Keratinocyte (primary cell): ENCODE measurements around the gene OTUD6A. TPM values are rescaled to one million over a fixed set of nuclear protein-coding genes. Genes with fewer than 3 reads are reported as not detected.
"Not testable (repeated sequence)": the region's sequence is repeated elsewhere in the genome, so short reads cannot be mapped to it uniquely, and the experiment has no call there.

Experiments used
- DNase-seq: peaks from one replicate; pipeline ENCODE4 v3.0.0-alpha.2; 2011; ENCODE audit warnings: low read depth, missing footprints, low spot score
- FAIRE-seq: peaks from 2 replicates; lab custom pipeline; 2011; peaks lifted over from hg19 to GRCh38; lab: Jason Lieb, UNC
- H2AFZ ChIP-seq: 2 replicates; pipeline ENCODE4 v1.6.0; 2012; ENCODE audit warnings: low read length, control low read depth, inconsistent platforms; ENCODE audit not compliant: control insufficient read depth
- H3K27ac ChIP-seq: 2 replicates; pipeline ENCODE4 v1.5.1; 2011; ENCODE audit warnings: low read length; ENCODE audit not compliant: control insufficient read depth, insufficient read depth
- H3K27me3 ChIP-seq: 3 replicates; pipeline ENCODE4 v1.6.0; 2011; ENCODE audit warnings: low read length; ENCODE audit not compliant: control insufficient read depth, insufficient read depth; ENCODE audit errors: extremely low read depth
- H3K36me3 ChIP-seq, 2 experiments: 2 replicates in 1 of 2; 3 replicates in 1 of 2; pipeline ENCODE4 v1.5.1; 2011; ENCODE audit warnings: low read length in 2 of 2, mild to moderate bottlenecking in 1 of 2; ENCODE audit not compliant: control insufficient read depth in 2 of 2, insufficient read depth in 2 of 2; ENCODE audit errors: extremely low read depth in 1 of 2
- H3K4me1 ChIP-seq: 3 replicates; pipeline ENCODE4 v1.5.1; 2011; ENCODE audit warnings: low read length; ENCODE audit not compliant: control insufficient read depth, insufficient read depth; ENCODE audit errors: extremely low read depth
- H3K4me2 ChIP-seq: 3 replicates; pipeline ENCODE4 v1.6.0; 2011; ENCODE audit warnings: low read depth, low read length; ENCODE audit not compliant: control insufficient read depth, insufficient read depth; ENCODE audit errors: extremely low read depth
- H3K4me3 ChIP-seq, 3 experiments: fragments of 200-600 bp in 1 of 3; sonication (generic) in 1 of 3; 2 replicates in 2 of 3; 3 replicates in 1 of 3; pipeline ENCODE4 v1.5.1; 2011 to 2016; ENCODE audit warnings: low read length in 3 of 3, mild to moderate bottlenecking in 3 of 3, control low read depth in 2 of 3, inconsistent platforms in 1 of 3, low read depth in 1 of 3, mixed read lengths in 1 of 3, mixed run types in 1 of 3, moderate library complexity in 1 of 3; ENCODE audit not compliant: control insufficient read depth in 2 of 3, insufficient read depth in 2 of 3; ENCODE audit errors: extremely low read depth in 1 of 3
- H3K79me2 ChIP-seq: 2 replicates; pipeline ENCODE4 v1.6.0; 2012; ENCODE audit warnings: low read length; ENCODE audit not compliant: control insufficient read depth, insufficient read depth
- H3K9ac ChIP-seq: 3 replicates; pipeline ENCODE4 v1.6.0; 2011; ENCODE audit warnings: low read length; ENCODE audit not compliant: control insufficient read depth, insufficient read depth; ENCODE audit errors: extremely low read depth
- H3K9me1 ChIP-seq: 3 replicates; pipeline ENCODE4 v1.6.0; 2011; ENCODE audit warnings: low read length; ENCODE audit not compliant: control insufficient read depth, insufficient read depth; ENCODE audit errors: extremely low read depth
- H3K9me3 ChIP-seq: 2 replicates; pipeline ENCODE4 v1.5.1; 2012; ENCODE audit warnings: low read depth, low read length; ENCODE audit not compliant: control insufficient read depth
- H4K20me1 ChIP-seq: 3 replicates; pipeline ENCODE4 v1.6.0; 2011; ENCODE audit warnings: low read length; ENCODE audit not compliant: control insufficient read depth, insufficient read depth; ENCODE audit errors: extremely low read depth
- CTCF ChIP-seq, 3 experiments: IDR thresholded peaks in 1 of 3; conservative IDR thresholded peaks in 1 of 3; optimal IDR thresholded peaks in 1 of 3; 2 replicates in 2 of 3; 3 replicates in 1 of 3; pipeline versions ENCODE3 to v1.5.1; 2011; ENCODE audit warnings: low read length in 3 of 3, mild to moderate bottlenecking in 3 of 3, moderate library complexity in 2 of 3, control low read depth in 1 of 3, inconsistent platforms in 1 of 3; ENCODE audit not compliant: insufficient read depth in 2 of 3; ENCODE audit errors: extremely low read depth in 1 of 3
- EZH2 ChIP-seq: IDR thresholded peaks from one replicate; pipeline ENCODE4 v1.6.1; 2012; ENCODE audit warnings: inconsistent platforms, mild to moderate bottlenecking, low read length, moderate library complexity
- dilution Hi-C: fragments of 300-500 bp; cut with MboI; formaldehyde crosslinking; loops from one replicate; pipeline ENCODE4 v1.7.0; 2020; ENCODE audit warnings: low sequenced_read_pairs; ENCODE audit not compliant: extremely low pct_ligation_motif_present
- polyA plus RNA-seq, 5 experiments: library from polyadenylated mRNA; depleted of rRNA in 3 of 5; stranded (reverse) in 3 of 5; stranded (forward) in 1 of 5; unstranded in 1 of 5; fragments of >200 nt; gene quantifications; 1 replicate in 1 of 5; 2 replicates in 3 of 5; 3 replicates in 1 of 5; pipeline versions ENCODE4 v1.2.1 to v1.2.3, GENCODE V29; 2011 to 2012; ENCODE audit warnings: missing spikeins in 2 of 5, low read depth in 1 of 5, low replicate concordance in 1 of 5
- small RNA-seq, 3 experiments: library from RNA; depleted of rRNA; stranded (forward); fragments of <200 nt; gene quantifications; one replicate each; pipeline ENCODE3, GENCODE V24; 2012; ENCODE audit warnings: low read depth in 3 of 3, low replicate concordance in 1 of 3; ENCODE audit not compliant: insufficient read length in 3 of 3

Gene OTUD6A
- polyA plus RNA-seq, 1 donor (not counting 4 experiments of a cell fraction or from before 2014, with no cell fraction given): not detected

GRCh38 chrX:70105229-70105628 lies 43.0 kb downstream of the OTUD6A start:
- H3K4me1 ChIP-seq: no peaks in the 10 kb centered on the region
- TF ChIP-seq EZH2 (no peak), CTCF (optimal IDR thresholded peaks at IDR 0.05 in 1 of 3, IDR thresholded peaks at IDR 0.05 in 1 of 3, conservative IDR thresholded peaks at IDR 0.05 in 1 of 3; ENCODE audit: extremely low read depth in 1 of 3, insufficient read depth in 2 of 3, low read length in 3 of 3) (no peak)
- H3K9me1 ChIP-seq: no peaks in the 10 kb centered on the region
- H3K4me3 ChIP-seq: no peak overlapping the region
- no peaks in the 10 kb centered on the region for H3K9me3 ChIP-seq
- dilution Hi-C loops: no loop called here
- H3K36me3 ChIP-seq: no peaks in the 10 kb centered on the region
- FAIRE-seq (no peak), DNase-seq (no peak)
- H3K27me3 ChIP-seq: no peaks in the 10 kb centered on the region
- H3K27ac ChIP-seq: no peak overlapping the region
- H3K4me2 ChIP-seq: no peak overlapping the region
- H2AFZ ChIP-seq: no peak overlapping the region
- H4K20me1 ChIP-seq: no peaks in the 10 kb centered on the region
- no peak overlapping the region for H3K9ac ChIP-seq
- H3K79me2 ChIP-seq: no peaks in the 10 kb centered on the region

GRCh38 chrX:70111436-70112026 lies 49.3 kb downstream of the OTUD6A start:
- dilution Hi-C loops: not testable (repeated sequence)

More at GRCh38 chrX:70111436-70112026, 49.3 kb downstream of the OTUD6A start:
- not testable (repeated sequence) for FAIRE-seq, H2AFZ ChIP-seq, DNase-seq, H4K20me1 ChIP-seq, H3K9me1 ChIP-seq, H3K4me3 ChIP-seq, H3K27me3 ChIP-seq, H3K79me2 ChIP-seq, H3K36me3 ChIP-seq, H3K27ac ChIP-seq, H3K4me2 ChIP-seq, H3K9ac ChIP-seq, H3K4me1 ChIP-seq, H3K9me3 ChIP-seq

Small RNAs within 50 kb of the gene (small RNA-seq; reads per million reads assigned to genes)
- 0.07 to 1.3 (median 0.33) reads per million in 3 experiments for gene MIR676

Other genes with a start within 250 kb of the OTUD6A start
- not detected in 3 replicates for gene AWAT2, start 12.5 kb upstream of the OTUD6A start, polyA plus RNA-seq
- gene IGBP1, start 71.0 kb downstream of the OTUD6A start, polyA plus RNA-seq: 48.3 to 65.5 TPM (median 62.5 TPM) in 3 replicates
- not detected in 3 replicates for gene DGAT2L6, start 115.0 kb downstream of the OTUD6A start, polyA plus RNA-seq
- not detected in 3 replicates for gene AWAT1, start 172.2 kb downstream of the OTUD6A start, polyA plus RNA-seq
- gene P2RY4, start 197.7 kb downstream of the OTUD6A start, polyA plus RNA-seq: 0.06 to 0.09 TPM in 2 of 3 replicates, not detected in the other
- not detected in 3 replicates for gene ARR3, start 205.9 kb downstream of the OTUD6A start, polyA plus RNA-seq
- not detected in 3 replicates for gene RAB41, start 219.7 kb downstream of the OTUD6A start, polyA plus RNA-seq
- gene PDZD11, start 227.5 kb downstream of the OTUD6A start, polyA plus RNA-seq: 102 to 127 TPM (median 109 TPM) in 3 replicates
- 1.1 to 7.1 TPM (median 6.6 TPM) in 3 replicates for gene KIF4A, start 227.6 kb downstream of the OTUD6A start, polyA plus RNA-seq